ENCODE measurements around the gene FLT4.

Gene FLT4

GRCh38 chr5:180640861-180641565, 8.4 kb downstream of the FLT4 start:
- no peak for DNase-seq

GRCh38 chr5:180640611-180640860, 8.9 kb downstream of the FLT4 start:
- no peak for DNase-seq

GRCh38 chr5:180639741-180640610, 9.4 kb downstream of the FLT4 start:
- no peak for DNase-seq

- no peak for DNase-seq
These were observed 10.1 kb downstream of the FLT4 start for GRCh38 chr5:180639287-180639686.

GRCh38 chr5:180637962-180638680, 11.3 kb downstream of the FLT4 start:
- DNase-seq: no peak

- no peak for DNase-seq
These were observed 12.9 kb downstream of the FLT4 start for GRCh38 chr5:180636403-180637075.

- no peak for DNase-seq
These were observed 13.4 kb downstream of the FLT4 start for GRCh38 chr5:180636016-180636402.

- DNase-seq: no peak
These were observed 15.9 kb downstream of the FLT4 start for GRCh38 chr5:180633283-180634177.

- DNase-seq: no peak
These were observed 16.6 kb downstream of the FLT4 start for GRCh38 chr5:180632768-180633167.

- DNase-seq: no peak
These were observed 17.6 kb downstream of the FLT4 start for GRCh38 chr5:180631549-180632383.

- no peak for DNase-seq
These were observed 19.0 kb downstream of the FLT4 start for GRCh38 chr5:180630426-180630825.

- DNase-seq: no peak
These were observed 19.5 kb downstream of the FLT4 start for GRCh38 chr5:180629831-180630382.

- no peak for DNase-seq
These were observed 20.3 kb downstream of the FLT4 start for GRCh38 chr5:180628827-180629750.

GRCh38 chr5:180628211-180628610, 21.2 kb downstream of the FLT4 start:
- no peak for DNase-seq

- DNase-seq: no peak
These were observed 21.8 kb downstream of the FLT4 start for GRCh38 chr5:180627386-180628120.

GRCh38 chr5:180626661-180627385, 22.6 kb downstream of the FLT4 start:
- DNase-seq: no peak

- DNase-seq: no peak
These were observed 23.4 kb downstream of the FLT4 start for GRCh38 chr5:180625791-180626660.

All from activated T-cell treated with anti-CD3 and anti-CD28 coated beads for 4 hours (primary cell).